ENCODE results near the gene RBM15B.

DNA sequence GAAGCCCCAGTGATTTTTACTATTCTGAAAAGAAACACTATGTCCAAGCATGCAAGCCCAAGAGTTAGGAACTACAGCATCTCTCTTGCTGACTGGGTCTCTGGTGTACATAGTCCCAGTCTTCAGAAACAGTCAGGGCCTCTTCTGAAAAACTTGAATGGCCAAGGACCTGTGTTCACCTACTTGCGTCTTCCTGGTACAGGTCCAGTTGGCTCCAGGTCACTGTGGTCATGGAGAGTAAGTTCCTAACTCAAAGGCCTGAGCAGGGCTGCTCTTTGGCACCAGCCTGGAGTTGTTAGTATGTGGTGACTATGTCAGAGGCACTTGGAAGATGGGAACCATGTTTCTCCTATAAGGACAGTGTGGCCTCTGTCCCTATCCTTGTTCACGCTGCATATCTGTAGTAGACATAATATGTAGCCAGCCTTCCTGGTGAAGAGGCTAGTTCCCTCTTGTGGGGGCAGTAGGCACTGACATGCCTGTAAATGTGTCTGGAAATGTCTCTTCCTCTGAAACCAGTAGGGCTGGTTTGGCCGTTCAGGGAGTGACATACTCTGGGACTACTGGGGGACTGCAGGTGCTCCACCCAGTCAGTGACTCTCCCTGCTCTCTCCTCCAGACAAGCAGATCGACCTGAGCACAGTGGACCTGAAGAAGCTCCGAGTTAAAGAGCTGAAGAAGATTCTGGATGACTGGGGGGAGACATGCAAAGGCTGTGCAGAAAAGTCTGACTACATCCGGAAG lies 2.6 kb upstream of the RBM15B start:
- TF ChIP-seq, protein P1, sequence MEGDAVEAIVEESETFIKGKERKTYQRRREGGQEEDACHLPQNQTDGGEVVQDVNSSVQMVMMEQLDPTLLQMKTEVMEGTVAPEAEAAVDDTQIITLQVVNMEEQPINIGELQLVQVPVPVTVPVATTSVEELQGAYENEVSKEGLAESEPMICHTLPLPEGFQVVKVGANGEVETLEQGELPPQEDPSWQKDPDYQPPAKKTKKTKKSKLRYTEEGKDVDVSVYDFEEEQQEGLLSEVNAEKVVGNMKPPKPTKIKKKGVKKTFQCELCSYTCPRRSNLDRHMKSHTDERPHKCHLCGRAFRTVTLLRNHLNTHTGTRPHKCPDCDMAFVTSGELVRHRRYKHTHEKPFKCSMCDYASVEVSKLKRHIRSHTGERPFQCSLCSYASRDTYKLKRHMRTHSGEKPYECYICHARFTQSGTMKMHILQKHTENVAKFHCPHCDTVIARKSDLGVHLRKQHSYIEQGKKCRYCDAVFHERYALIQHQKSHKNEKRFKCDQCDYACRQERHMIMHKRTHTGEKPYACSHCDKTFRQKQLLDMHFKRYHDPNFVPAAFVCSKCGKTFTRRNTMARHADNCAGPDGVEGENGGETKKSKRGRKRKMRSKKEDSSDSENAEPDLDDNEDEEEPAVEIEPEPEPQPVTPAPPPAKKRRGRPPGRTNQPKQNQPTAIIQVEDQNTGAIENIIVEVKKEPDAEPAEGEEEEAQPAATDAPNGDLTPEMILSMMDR (IDR thresholded peaks at IDR 0.05) = no peak
- no peak for TF ChIP-seq POLR2AphosphoS5 (IDR thresholded peaks at IDR 0.05; ENCODE audit: low read depth, low read length)
- TF ChIP-seq SIN3A (IDR thresholded peaks at IDR 0.05; ENCODE audit: borderline replicate concordance, insufficient read depth, low read depth, low read length) = no peak

All from Panc1 (cell line).